ENCODE measurements around the gene SMIM38.

SMIM38 gene

DNA sequence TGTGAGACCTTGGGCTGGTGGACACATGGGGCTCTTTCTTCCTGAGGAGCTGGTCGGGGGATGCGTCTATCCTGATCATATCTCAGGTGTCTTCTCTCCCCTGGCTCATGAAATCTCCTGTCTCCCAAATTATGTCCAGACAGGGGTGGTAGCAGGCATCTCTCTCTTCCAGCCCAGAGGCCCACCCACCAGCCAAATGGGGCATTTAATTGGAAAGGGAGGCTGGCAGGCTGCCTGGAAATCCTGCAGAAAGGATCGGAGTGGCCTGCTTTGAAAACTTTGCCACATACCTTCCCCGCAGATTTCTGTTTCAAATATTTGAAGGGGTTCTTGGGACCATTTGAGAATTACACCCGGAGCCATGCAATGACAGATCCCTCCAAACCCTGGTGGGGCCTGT lies 37.4 kb downstream of the SMIM38 start:
- TF ChIP-seq, protein P1, sequence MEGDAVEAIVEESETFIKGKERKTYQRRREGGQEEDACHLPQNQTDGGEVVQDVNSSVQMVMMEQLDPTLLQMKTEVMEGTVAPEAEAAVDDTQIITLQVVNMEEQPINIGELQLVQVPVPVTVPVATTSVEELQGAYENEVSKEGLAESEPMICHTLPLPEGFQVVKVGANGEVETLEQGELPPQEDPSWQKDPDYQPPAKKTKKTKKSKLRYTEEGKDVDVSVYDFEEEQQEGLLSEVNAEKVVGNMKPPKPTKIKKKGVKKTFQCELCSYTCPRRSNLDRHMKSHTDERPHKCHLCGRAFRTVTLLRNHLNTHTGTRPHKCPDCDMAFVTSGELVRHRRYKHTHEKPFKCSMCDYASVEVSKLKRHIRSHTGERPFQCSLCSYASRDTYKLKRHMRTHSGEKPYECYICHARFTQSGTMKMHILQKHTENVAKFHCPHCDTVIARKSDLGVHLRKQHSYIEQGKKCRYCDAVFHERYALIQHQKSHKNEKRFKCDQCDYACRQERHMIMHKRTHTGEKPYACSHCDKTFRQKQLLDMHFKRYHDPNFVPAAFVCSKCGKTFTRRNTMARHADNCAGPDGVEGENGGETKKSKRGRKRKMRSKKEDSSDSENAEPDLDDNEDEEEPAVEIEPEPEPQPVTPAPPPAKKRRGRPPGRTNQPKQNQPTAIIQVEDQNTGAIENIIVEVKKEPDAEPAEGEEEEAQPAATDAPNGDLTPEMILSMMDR (IDR thresholded peaks at IDR 0.05; ENCODE audit: low read depth, low read length, missing control alignments): no peak
- Histone ChIP-seq H3K27me3 (replicated peaks) (no peaks in the 10 kb centered on the region), H3K4me3 (ENCODE audit: low read depth, low read length) (no peak overlapping the region), H3K27ac (no peak overlapping the region), H3K36me3 (replicated peaks) (no peaks in the 10 kb centered on the region)
- in situ Hi-C loops (cut with HindIII; ENCODE audit: low pct_ligation_motif_present, low sequenced_read_pairs): no loop called here
- no peak for DNase-seq

DNA sequence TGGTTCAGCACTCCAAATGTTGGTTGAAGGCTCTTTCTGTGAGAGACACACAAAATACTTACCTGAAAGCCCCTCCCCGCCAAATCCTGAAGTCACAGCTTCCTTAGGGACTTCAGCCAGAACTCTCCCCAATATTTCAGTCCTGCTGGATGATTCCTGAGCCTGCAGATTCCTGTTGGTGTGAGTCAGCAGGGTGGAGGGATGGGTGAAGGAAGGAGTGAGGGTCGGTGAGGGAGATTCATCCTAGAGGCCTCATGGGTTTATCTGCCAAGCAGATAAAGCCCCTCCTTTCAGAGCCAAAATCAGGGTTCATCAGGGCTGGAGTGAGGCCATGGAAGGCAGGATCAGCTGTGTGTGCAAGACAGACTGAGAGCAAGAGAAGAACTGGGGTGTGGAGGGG lies 37.9 kb downstream of the SMIM38 start:
- H3K27ac ChIP-seq: no peak overlapping the region
- in situ Hi-C loops (cut with HindIII; ENCODE audit: low pct_ligation_motif_present, low sequenced_read_pairs): no loop called here

DNA sequence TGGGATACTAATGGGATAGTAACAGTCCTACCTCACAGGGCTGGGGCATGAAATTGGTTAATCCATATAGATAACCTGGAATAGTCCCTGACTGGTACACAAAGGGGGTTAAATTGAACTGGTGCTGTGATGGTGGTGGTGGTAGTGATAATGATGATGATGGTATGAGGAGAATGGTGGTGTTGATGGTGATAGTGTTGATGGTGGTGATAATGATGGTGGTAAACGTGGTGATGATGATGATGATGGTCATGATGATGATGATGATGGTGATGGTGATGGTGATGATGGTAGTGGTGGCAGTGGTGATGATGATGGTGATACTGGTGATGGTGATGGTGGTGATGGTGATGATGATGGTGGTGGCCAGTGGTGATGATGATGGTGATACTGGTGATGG lies 38.7 kb downstream of the SMIM38 start:
- in situ Hi-C loops (cut with HindIII; ENCODE audit: low pct_ligation_motif_present, low sequenced_read_pairs): no loop called here

More for the DNA sequence above, 37.9 kb downstream of the SMIM38 start:
- TF ChIP-seq, protein P1 (IDR thresholded peaks at IDR 0.05; ENCODE audit: low read depth, low read length, missing control alignments): no peak
- Histone ChIP-seq H3K4me3 (ENCODE audit: low read depth, low read length) (no peak overlapping the region), H3K36me3 (replicated peaks) (no peaks in the 10 kb centered on the region), H3K27me3 (replicated peaks) (peaks cover 1% of the 10 kb centered on the region)
- no peak for DNase-seq

DNA sequence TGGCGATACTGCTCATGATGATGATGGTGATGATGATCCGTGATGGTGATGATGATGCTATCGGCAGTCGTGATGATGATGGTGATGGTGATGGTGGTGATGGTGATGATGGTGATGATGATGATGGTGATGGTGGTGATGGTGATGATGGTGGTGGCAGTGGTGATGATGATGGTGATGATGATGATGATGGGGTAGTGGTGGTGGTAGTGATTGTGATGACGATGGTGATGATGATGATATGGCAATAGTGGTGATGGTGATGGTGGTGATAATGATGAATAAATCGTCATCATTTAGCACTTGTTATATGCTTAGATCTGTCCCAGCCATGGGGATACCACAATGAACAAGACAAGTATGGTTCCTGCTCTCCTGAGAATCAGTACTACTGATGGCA lies 39.2 kb downstream of the SMIM38 start:
- no peaks in the 10 kb centered on the region for H3K36me3 ChIP-seq (replicated peaks)
- H3K27ac ChIP-seq: no peak overlapping the region
- in situ Hi-C loops (cut with HindIII; ENCODE audit: low pct_ligation_motif_present, low sequenced_read_pairs): no loop called here

More for the DNA sequence above, 38.7 kb downstream of the SMIM38 start:
- TF ChIP-seq, protein P1 (IDR thresholded peaks at IDR 0.05; ENCODE audit: low read depth, low read length, missing control alignments): no peak
- Histone ChIP-seq H3K36me3 (replicated peaks) (no peaks in the 10 kb centered on the region), H3K4me3 (ENCODE audit: low read depth, low read length) (no peak overlapping the region), H3K27ac (no peak overlapping the region), H3K27me3 (replicated peaks) (peaks cover 7% of the 10 kb centered on the region)
- no peak for DNase-seq

DNA sequence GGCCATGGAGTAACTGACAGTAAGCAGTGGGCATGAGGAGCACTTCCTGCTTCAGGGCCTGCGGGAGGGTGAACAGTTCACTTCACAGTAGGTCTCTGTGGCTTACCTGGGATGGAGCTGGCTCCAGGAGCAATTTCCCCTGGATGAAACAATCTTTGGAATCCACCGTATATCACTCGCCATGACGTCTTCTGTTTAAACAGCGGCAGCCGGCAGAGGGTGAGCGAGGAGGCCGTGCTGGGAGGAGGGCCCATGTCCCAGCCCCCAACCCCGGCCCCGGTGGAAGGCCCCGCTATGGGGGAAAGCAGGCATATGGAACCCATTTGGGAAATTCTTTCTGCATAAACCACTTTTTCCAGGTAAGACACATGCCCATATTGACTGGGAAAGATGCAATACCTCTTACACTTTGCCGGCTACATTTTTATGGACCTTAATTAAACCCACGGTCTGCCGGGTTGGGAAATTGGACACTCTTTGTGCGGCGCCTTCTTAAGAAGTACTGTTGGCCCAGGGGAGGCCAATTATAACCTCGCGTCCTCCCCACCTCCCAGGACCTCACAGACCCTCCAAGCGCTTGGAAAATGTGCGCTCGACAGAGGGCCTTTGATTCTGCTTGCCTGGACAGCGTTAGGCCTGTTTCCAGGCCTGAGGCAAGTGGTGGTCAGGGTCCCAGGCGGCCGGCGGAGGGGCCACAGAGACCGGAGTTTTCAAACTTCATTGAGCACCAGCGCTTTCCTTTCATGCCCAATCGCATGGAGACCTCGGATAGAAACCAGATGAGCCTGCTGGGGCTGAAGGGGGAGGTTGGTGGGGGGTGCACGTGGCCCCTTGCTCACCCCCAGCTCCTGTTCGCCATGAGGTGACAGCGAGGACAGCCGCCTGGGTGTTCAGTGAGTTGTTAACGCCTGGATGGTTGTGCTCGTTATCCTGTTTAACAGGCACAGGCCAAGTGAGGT lies 40.4 kb downstream of the SMIM38 start:
- peaks cover 15% of the 10 kb centered on the region for H3K27me3 ChIP-seq (replicated peaks)
- TF ChIP-seq, protein P1 (IDR thresholded peaks at IDR 0.05; ENCODE audit: low read depth, low read length, missing control alignments): no peak
- DNase-seq: no peak
- H3K27ac ChIP-seq: no peak overlapping the region
- H3K4me3 ChIP-seq (ENCODE audit: low read depth, low read length): no peak overlapping the region
- no peaks in the 10 kb centered on the region for H3K36me3 ChIP-seq (replicated peaks)
- in situ Hi-C loops (cut with HindIII; ENCODE audit: low pct_ligation_motif_present, low sequenced_read_pairs): no loop called here

More for the DNA sequence above, 39.2 kb downstream of the SMIM38 start:
- Histone ChIP-seq H3K27me3 (replicated peaks) (peaks cover 9% of the 10 kb centered on the region), H3K4me3 (ENCODE audit: low read depth, low read length) (no peak overlapping the region)
- TF ChIP-seq, protein P1 (IDR thresholded peaks at IDR 0.05; ENCODE audit: low read depth, low read length, missing control alignments): no peak
- DNase-seq: no peak
